Retinal pigment epithelial cell (primary cell): Measurements from ENCODE around the gene CCDC179.

ENCODE experiments used
- DNase-seq: peaks from one replicate; pipeline ENCODE4 v3.0.0-alpha.2; 2010; ENCODE audit warnings: low read depth
- H3K4me3 ChIP-seq: 2 replicates; pipeline ENCODE4 v1.5.1; 2011; ENCODE audit warnings: mild to moderate bottlenecking, low read length, control low read depth, moderate library complexity
- TF ChIP-seq, protein P1 (sequence below): conservative IDR thresholded peaks from 2 replicates; pipeline ENCODE4 v1.5.1; 2011; ENCODE audit warnings: low read depth, low read length, control low read depth, inconsistent platforms

CCDC179 gene

GRCh38 chr11:22879630-22880029 lies 19.4 kb upstream of the CCDC179 start:
- TF ChIP-seq, protein P1, sequence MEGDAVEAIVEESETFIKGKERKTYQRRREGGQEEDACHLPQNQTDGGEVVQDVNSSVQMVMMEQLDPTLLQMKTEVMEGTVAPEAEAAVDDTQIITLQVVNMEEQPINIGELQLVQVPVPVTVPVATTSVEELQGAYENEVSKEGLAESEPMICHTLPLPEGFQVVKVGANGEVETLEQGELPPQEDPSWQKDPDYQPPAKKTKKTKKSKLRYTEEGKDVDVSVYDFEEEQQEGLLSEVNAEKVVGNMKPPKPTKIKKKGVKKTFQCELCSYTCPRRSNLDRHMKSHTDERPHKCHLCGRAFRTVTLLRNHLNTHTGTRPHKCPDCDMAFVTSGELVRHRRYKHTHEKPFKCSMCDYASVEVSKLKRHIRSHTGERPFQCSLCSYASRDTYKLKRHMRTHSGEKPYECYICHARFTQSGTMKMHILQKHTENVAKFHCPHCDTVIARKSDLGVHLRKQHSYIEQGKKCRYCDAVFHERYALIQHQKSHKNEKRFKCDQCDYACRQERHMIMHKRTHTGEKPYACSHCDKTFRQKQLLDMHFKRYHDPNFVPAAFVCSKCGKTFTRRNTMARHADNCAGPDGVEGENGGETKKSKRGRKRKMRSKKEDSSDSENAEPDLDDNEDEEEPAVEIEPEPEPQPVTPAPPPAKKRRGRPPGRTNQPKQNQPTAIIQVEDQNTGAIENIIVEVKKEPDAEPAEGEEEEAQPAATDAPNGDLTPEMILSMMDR, result no peak
- no peak overlapping the region for H3K4me3 ChIP-seq
- DNase-seq, result peak; percentile 2

GRCh38 chr11:22878604-22879003 lies 18.3 kb upstream of the CCDC179 start:
- TF ChIP-seq, protein P1, result no peak
- H3K4me3 ChIP-seq, result no peak overlapping the region
- DNase-seq, result no peak

DNA sequence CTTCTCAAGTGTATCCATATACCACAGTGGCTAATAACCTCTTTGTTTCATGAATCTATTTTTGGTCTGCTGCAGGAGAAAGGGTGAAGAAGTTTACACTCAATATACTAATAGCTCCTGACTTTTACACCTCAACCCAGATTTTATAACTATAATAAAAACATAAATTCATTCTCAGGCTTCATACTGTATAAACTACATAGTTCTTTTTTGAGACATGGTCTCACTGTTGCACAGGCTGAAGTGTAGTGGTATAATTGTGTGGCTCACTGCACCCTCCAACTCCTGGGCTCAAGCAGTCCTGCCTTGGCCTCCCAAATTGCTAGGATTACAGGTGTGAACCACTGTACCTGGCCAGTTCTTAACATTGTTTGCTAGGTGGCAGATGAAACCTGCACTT lies 17.8 kb upstream of the CCDC179 start:
- no peak for DNase-seq
- H3K4me3 ChIP-seq, result no peak overlapping the region
- TF ChIP-seq, protein P1, result no peak

DNA sequence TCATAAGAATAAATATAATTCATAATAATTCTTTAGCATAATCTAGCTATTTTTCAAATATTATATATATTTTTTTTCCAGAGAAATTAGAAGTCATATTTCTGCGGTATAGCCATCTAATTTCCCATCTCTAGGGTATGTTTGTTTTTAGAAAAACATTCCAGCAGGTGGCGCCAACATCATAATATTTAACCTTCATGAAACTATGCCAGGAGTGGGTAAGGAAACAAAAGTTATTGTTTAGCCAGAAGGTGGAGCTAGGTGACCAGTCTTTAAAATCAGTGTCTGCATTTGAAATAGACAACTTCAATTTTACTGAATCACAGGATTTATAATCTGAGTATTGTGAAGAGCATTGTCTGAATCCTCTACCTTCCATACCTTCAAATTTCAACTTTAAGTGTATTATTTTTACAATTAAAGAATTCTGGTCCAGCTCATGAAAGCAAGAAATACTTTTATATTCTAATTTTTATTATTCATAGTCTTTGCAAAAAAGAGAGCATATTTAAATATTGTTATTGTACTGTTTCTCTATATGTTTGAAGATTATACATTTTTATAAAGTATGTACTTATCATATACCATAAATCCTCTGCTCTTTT lies 15.7 kb upstream of the CCDC179 start:
- peak; percentile 59 for DNase-seq
- H3K4me3 ChIP-seq, result no peak overlapping the region
- TF ChIP-seq, protein P1, result peak; percentile 74

- TF ChIP-seq, protein P1, result no peak
- no peak for DNase-seq
These were observed 9.1 kb upstream of the CCDC179 start for GRCh38 chr11:22869325-22869724.

GRCh38 chr11:22859756-22860155 lies 518 bp downstream of the CCDC179 start:
- no peak overlapping the region for H3K4me3 ChIP-seq
- no peak for DNase-seq
- TF ChIP-seq, protein P1, result no peak

More at GRCh38 chr11:22869325-22869724, 9.1 kb upstream of the CCDC179 start:
- H3K4me3 ChIP-seq, result no peak overlapping the region

DNA sequence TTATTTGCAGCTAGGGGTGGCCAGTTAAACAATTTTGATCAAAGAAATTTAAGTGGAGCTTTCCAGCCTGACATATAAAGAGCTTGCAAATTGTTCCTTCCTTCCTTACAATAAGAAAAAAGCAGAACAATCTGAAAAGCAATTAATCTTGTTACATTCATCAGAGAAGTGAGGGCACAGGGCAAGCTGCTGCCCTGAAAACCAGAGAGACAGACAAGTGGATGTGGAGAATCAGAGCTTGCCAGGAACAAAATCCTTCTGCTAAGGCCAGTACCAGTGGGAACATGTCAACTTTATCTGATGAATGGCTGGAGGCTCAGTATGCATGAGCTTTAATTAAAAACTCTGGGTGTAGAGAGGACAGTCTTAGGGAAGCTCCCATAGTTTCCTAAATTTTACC lies 8.8 kb downstream of the CCDC179 start:
- TF ChIP-seq, protein P1, result no peak
- no peak for DNase-seq
- H3K4me3 ChIP-seq, result no peak overlapping the region
